ENCODE results near the gene PCNX2.

DNA sequence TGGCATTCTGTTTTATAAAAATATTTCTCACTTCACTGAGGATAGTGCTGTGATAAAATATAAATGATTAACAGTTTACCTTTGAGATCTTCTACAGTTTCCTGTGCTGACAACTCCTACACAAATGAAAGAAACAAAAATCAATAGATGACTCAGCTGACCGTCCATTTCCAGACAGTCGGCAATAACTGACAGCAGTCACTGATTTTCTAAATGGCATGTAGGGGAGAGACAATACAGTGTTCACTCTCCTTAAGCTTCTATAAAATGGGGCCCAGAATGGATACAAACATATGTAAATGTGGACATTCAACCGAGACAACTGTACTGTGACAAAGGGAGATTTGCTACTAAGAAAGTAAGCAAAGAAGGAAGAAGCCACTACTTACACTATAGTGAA, 34.3 kb downstream of the PCNX2 start:
- TF ChIP-seq, protein P1, sequence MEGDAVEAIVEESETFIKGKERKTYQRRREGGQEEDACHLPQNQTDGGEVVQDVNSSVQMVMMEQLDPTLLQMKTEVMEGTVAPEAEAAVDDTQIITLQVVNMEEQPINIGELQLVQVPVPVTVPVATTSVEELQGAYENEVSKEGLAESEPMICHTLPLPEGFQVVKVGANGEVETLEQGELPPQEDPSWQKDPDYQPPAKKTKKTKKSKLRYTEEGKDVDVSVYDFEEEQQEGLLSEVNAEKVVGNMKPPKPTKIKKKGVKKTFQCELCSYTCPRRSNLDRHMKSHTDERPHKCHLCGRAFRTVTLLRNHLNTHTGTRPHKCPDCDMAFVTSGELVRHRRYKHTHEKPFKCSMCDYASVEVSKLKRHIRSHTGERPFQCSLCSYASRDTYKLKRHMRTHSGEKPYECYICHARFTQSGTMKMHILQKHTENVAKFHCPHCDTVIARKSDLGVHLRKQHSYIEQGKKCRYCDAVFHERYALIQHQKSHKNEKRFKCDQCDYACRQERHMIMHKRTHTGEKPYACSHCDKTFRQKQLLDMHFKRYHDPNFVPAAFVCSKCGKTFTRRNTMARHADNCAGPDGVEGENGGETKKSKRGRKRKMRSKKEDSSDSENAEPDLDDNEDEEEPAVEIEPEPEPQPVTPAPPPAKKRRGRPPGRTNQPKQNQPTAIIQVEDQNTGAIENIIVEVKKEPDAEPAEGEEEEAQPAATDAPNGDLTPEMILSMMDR (IDR thresholded peaks at IDR 0.05): no peak
- no peak for TF ChIP-seq POLR2A (IDR thresholded peaks at IDR 0.05)

All from body of pancreas (tissue), 4 donors.